ENCODE results near the gene NXNL1.

DNA sequence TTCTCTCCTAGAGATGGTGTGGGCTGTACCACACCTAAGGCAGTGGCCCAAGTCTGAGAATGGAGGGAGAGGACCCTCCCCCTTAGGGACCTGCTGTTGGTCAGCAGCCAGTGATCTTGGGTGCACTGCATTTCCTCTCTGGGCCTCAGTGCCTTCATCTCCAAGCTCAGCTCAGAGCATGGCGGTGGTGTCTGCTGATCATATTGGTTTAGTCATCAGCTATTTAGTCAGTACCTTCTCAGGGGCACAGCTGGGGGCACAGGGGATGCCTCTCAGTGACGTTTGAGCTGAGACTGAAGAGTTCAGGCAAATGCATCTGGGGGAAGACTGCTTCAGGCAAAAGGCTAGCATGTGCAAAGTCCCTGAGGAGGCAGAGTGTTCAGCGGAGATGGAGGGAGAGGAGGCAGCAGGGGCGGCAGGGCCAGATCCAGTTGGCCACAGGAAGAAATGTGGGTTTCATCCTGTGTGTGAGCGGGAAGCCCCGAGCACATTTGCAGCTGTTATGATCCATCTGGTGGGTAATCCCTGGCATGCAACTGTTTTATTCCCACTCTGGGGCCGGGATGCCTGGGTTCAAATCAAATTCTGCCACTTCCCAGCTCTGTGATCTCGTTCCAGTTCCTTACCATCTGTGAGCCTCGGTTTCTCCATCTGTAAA, 35.0 kb upstream of the NXNL1 start:
- TF ChIP-seq CTCF (IDR thresholded peaks at IDR 0.05) (no peak), ZNF121 (CRISPR knock-in tag; IDR thresholded peaks at IDR 0.05) (no peak), ZNF416 (CRISPR knock-in tag; IDR thresholded peaks at IDR 0.05) (no peak)
- TF ChIP-seq, protein P1, sequence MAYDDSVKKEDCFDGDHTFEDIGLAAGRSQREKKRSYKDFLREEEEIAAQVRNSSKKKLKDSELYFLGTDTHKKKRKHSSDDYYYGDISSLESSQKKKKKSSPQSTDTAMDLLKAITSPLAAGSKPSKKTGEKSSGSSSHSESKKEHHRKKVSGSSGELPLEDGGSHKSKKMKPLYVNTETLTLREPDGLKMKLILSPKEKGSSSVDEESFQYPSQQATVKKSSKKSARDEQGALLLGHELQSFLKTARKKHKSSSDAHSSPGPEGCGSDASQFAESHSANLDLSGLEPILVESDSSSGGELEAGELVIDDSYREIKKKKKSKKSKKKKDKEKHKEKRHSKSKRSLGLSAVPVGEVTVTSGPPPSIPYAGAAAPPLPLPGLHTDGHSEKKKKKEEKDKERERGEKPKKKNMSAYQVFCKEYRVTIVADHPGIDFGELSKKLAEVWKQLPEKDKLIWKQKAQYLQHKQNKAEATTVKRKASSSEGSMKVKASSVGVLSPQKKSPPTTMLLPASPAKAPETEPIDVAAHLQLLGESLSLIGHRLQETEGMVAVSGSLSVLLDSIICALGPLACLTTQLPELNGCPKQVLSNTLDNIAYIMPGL (CRISPR knock-in tag; IDR thresholded peaks at IDR 0.05), result no peak
